Activated CD4-positive, alpha-beta T cell treated with anti-CD3 and anti-CD28 coated beads, Interleukin-10, Interleukin-2, amounts not matched to agents 100 ng/mL and 50 ng/mL, durations not matched to agents 16 hours and 8 hours (primary cell): ENCODE measurements around the gene DNAH17.
"Not testable (repeated sequence)": the region's sequence is repeated elsewhere in the genome, so short reads cannot be mapped to it uniquely, and the experiment has no call there.

Experiments used
- DNase-seq: peaks from one replicate; pipeline ENCODE4 v3.0.0-alpha.2; 2020

DNAH17 gene

DNA sequence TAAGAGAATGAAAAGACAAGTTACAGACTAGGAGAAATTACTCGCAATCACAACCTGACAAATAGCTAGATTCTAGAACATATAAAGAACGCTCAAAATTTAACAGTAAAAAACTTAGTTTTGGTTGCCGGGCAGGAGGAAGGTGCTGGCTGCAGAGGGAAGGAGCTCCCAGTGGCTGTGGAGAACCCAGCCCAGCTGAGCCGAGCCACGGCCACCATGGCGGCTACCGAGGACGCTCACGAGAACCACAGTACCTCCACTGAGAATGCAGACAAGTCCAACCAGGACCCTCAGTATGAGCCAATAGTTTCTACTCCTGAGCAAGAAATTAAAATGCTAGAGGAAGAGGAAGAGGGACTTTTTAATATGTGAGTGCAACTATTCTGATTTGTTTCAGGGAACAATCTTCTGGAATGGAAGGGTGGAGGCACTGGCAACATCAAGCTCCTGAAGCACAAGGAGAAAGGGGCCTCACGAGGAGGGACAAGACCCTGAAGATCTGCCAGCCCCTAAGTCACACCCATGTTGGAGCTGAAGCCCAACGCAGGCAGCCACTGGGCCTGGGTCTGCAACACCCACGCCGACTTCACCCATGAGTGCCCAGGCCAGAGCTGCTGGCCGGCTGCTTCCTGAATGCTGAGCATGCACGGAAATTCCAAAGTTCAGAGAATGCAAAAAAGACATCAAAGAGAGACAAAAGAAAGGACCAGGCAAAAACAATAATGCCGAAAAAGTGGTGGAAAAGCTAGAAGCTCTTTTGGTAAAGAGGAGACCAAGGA is 55.0 kb downstream of the DNAH17 start:
- no peak for DNase-seq

GRCh38 chr17:78517421-78517820 is 59.8 kb downstream of the DNAH17 start:
- DNase-seq: no peak

- no peak for DNase-seq
Measured at GRCh38 chr17:78515480-78515879, 61.7 kb downstream of the DNAH17 start.

DNA sequence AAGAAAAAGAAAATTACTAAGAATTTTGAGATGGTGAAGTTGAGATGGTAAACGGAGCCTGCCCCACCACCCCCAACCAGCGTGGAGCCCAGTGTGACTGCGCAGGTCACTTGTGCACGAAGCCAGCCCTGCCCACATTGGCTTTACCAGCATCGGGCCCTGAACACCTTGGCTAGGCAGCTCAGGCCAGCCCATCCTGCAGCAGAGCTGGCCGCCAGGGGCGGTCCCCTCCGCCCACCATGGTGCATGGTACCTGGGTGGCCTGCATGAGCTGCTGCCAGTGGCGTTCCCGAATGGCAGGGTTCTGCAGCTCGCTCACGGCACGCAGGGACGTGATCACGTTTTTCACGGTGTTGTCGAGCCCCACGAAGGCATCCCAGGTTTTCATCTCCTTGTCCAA is 62.7 kb downstream of the DNAH17 start:
- DNase-seq: no peak

DNA sequence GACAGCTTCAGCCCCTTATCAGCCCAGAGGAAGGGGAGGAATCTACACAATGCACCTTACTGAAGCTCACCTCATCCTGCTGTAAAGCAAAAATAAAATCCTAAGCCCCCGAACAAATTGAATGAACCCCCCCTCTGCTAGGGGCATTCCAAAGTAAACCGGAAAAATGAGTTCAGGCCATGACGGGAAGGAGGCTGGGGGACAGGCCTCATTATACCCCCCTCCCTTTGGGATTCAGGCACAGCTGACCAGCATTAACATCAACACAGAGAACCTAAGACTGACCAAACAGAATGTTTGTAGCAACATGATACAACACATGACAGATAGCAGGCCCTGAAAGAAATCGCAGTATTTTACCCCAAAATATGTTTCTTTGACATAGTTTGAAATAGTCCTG is 64.2 kb downstream of the DNAH17 start:
- no peak for DNase-seq

DNA sequence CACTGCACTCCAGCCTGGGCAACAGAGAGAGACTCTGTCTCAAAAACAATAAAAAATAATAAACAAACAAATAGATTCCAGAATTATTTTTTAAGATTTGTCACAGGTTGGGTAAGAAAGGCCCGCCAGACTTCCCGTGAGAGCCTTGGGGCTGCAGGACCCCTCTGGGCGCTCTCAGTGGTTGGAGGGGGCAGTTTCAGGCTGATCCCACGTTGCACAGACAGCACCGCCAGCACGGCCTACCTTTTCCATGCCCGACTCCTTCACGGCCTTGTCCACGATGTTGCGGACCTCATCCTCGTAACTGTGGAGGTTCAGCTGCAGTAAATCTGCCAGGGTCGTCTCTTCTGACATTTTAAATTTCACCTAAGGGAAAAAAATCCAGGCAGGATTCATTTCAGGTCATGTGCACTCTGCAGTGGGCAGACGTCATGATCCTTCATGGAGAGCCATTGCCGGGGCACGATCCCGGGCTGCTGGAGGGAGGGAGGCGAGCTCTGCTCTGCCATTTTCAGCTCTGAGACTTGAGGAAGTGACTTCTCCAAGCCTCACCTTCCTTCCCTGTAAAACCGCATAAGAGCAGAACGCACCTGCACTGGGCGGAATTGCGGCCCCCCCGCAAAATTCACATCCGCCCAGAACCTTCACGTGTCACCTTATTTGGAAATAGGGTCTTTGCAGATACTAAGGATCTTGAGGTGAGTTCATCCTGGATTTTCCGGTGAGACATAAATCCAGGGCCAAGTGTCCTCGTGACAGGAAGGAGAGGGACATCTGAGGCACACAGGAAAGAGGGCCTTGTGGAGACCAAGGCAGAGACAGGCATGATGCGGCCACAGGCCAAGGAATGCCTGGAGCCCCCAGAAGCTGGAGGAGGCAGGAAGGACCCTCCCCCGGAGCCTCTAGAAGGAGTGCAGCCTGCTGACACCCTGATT is 66.8 kb downstream of the DNAH17 start:
- no peak for DNase-seq

DNA sequence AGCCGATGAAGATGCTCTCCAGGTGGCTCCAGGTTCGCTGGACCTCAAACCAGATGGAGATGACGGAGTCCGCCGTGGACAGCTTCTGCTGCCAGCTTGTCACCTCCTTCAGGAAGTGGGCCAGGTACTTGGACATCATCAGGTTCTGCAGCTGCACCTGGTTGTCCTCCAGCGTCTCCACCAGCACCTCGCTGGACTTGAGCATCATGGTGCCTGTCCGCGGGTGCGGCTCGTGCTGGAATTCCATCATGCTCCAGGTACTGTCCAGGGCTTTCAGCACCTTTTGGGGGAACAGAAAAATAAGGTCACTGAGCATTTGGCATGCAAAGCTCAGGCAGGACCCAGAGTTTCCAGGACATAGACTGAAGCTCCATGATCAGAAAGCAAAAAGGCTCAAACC is 69.7 kb downstream of the DNAH17 start:
- no peak for DNase-seq

DNA sequence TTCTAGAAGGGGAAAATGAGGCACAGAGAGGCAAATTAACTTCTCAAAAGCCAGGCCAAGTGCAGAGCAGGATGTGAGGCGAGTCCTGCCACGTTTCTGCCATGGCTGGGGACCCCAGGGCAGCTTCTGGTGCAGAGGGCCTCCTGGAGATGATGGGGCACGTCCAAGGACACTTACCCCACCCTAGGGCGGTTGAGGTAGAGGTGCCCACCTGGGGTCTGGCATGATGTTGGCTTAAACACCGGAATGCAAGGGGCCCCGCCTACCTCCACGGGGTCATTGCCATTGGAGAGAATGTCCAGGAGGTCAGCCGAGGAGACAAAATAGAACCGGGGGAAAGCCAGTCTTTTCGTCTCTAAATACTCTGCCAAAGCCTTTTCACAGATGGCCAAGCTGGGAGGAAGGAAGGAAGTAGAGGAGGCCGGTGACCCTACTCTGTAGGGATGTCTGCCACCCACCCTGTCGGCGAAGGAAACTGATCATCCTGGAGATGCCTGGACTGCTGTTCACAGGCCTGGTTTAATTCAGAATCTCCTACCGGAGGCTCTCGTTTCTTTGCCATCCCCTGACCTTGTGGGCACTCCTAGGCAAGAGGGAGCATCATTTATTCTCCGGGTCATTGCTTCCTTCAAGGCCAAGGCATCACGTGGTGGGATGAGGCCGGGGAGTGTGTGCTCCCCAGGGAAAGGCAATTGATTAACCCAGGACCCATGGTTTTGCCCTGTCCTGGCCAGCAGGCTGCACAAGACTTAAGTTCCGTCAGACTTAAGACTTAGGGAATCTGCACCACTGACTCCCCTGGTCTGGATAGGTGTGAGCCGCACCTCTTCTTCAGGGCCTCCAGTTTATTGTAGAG is 70.5 kb downstream of the DNAH17 start:
- no peak for DNase-seq

- DNase-seq: no peak
Measured at GRCh38 chr17:78504156-78504925, 72.9 kb downstream of the DNAH17 start.

GRCh38 chr17:78503388-78503787 is 73.8 kb downstream of the DNAH17 start:
- not testable (repeated sequence) for DNase-seq

GRCh38 chr17:78502611-78503148 is 74.5 kb downstream of the DNAH17 start:
- DNase-seq: no peak

- no peak for DNase-seq
Measured at GRCh38 chr17:78501241-78502036, 75.8 kb downstream of the DNAH17 start.

DNA sequence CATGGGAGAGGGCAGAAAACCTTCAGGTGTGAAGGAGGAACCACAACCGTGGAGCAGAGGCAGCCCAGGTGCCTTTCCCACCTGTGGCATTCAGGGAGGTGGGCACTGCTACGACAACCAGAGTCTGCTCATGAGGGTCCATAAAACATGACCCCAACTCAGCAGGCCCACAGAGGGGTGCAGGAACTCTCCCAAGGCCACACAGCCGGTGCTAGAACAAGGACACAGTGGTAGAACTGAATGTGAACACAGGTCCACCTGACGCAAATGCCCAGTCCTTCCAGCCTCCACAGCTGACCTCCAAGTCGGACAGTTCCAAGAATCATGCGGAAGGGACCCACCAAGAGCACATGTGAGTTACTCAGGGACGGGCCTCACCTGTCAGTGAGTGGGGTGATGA is 76.4 kb downstream of the DNAH17 start:
- DNase-seq: no peak

- no peak for DNase-seq
Measured at GRCh38 chr17:78499715-78500540, 77.3 kb downstream of the DNAH17 start.

DNA sequence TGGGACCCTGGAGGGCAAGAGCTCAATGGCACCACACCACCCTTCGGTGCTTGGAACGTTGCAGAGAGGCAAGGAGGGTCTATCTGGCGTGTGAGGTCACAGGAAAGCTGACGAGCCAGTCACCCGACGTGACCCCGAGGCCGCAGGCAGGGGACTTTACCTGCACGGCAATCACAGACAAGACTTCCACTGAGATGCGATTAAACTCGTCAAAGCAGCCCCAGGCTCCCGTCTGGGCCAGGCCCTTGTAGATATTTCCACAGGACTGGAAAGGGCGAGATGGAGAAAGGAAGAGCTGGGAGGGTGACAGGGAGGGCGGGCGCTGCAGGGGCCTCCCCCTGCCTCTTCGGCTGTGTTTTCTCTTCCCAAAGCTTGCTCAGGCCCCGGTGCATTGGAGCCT is 78.3 kb downstream of the DNAH17 start:
- no peak for DNase-seq

DNA sequence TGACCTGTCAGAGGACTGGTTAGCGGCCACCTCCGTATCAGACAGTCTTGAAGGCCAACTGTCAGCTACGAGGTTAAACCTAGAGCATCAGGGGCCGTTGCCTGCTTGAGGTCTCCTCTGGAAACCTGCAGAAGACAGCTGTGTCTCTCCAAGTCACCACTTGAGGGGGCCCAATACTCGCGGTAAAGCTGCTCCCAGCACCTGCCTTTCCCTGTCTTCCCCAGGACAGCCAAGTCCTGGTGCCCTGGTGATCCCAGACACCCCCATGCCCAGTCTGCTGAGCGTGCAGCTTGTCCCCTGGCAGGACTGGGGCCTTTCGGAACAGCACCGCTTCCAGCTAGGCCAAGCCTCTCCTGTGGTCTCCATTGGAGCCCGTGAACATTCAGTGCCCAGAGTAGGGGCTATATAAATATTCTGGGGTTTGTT is 80.1 kb downstream of the DNAH17 start:
- DNase-seq: peak; percentile 59

GRCh38 chr17:78496311-78496710 is 80.9 kb downstream of the DNAH17 start:
- no peak for DNase-seq

- no peak for DNase-seq
Measured at GRCh38 chr17:78495634-78496033, 81.6 kb downstream of the DNAH17 start.

- no peak for DNase-seq
Measured at GRCh38 chr17:78494696-78495330, 82.4 kb downstream of the DNAH17 start.
